Muscle layer of duodenum (tissue), 2 donors: Measurements from ENCODE around the gene SGCA.

ENCODE experiments used
- H3K27ac ChIP-seq: one replicate; pipeline ENCODE4 v1.7.0; 2013; ENCODE audit warnings: mild to moderate bottlenecking, low read length
- H3K27me3 ChIP-seq: one replicate; pipeline ENCODE4 v1.7.0; 2013; ENCODE audit warnings: low read depth, mild to moderate bottlenecking, control low read depth, low read length
- H3K36me3 ChIP-seq, 2 donors: one replicate each; pipeline ENCODE4 v1.7.0; 2013; ENCODE audit warnings: low read length in 2 of 2, control low read depth in 1 of 2, mild to moderate bottlenecking in 1 of 2; ENCODE audit not compliant: insufficient read depth in 2 of 2, control insufficient read depth in 1 of 2
- H3K4me1 ChIP-seq, 2 donors: one replicate each; pipeline ENCODE4 v1.7.0; 2013; ENCODE audit warnings: low read length in 2 of 2, mild to moderate bottlenecking in 2 of 2, control low read depth in 1 of 2, moderate library complexity in 1 of 2; ENCODE audit not compliant: insufficient read depth in 2 of 2, control insufficient read depth in 1 of 2
- H3K4me3 ChIP-seq, 2 donors: one replicate each; pipeline ENCODE4 v1.7.0; 2013; ENCODE audit warnings: low read length in 2 of 2, low read depth in 1 of 2, mild to moderate bottlenecking in 1 of 2
- H3K9me3 ChIP-seq, 2 donors: one replicate each; pipeline ENCODE4 v1.7.0; 2013; ENCODE audit warnings: low read length in 2 of 2, control low read depth in 1 of 2, mild to moderate bottlenecking in 1 of 2; ENCODE audit not compliant: control insufficient read depth in 1 of 2
- donor health status: healthy.

The SGCA gene

GRCh38 chr17:50211249-50212120 is 45.7 kb downstream of the SGCA start:
- no peaks in the 10 kb centered on the region for H3K27me3 ChIP-seq
- peaks cover 11 to 49% of the 10 kb centered on the region in 2 donors for H3K4me1 ChIP-seq
- H3K36me3 ChIP-seq = peaks cover 0 to 7% of the 10 kb centered on the region in 2 donors
- H3K9me3 ChIP-seq = no peaks in the 10 kb centered on the region
- H3K4me3 ChIP-seq = peak overlapping the region in 1 of 2 donors; percentile 26
- H3K27ac ChIP-seq = peak overlapping the region; percentile 95

GRCh38 chr17:50212121-50212843 is 46.5 kb downstream of the SGCA start:
- Histone ChIP-seq H3K36me3 (peaks cover 0 to 7% of the 10 kb centered on the region in 2 donors), H3K9me3 (no peaks in the 10 kb centered on the region), H3K27ac (no peak overlapping the region), H3K4me1 (peaks cover 11 to 44% of the 10 kb centered on the region in 2 donors), H3K4me3 (no peak overlapping the region), H3K27me3 (no peaks in the 10 kb centered on the region)

GRCh38 chr17:50213026-50214022 is 47.5 kb downstream of the SGCA start:
- Histone ChIP-seq H3K27ac (no peak overlapping the region), H3K27me3 (no peaks in the 10 kb centered on the region)

GRCh38 chr17:50214976-50215760 is 49.4 kb downstream of the SGCA start:
- Histone ChIP-seq H3K27me3 (no peaks in the 10 kb centered on the region), H3K9me3 (no peaks in the 10 kb centered on the region), H3K4me3 (no peak overlapping the region), H3K36me3 (peaks cover 0 to 14% of the 10 kb centered on the region in 2 donors), H3K27ac (no peak overlapping the region), H3K4me1 (peaks cover 8 to 32% of the 10 kb centered on the region in 2 donors)

More at GRCh38 chr17:50213026-50214022, 47.5 kb downstream of the SGCA start:
- peaks cover 11 to 36% of the 10 kb centered on the region in 2 donors for H3K4me1 ChIP-seq
- H3K36me3 ChIP-seq = peaks cover 0 to 8% of the 10 kb centered on the region in 2 donors
- no peaks in the 10 kb centered on the region for H3K9me3 ChIP-seq
- H3K4me3 ChIP-seq = no peak overlapping the region

- H3K27me3 ChIP-seq = no peaks in the 10 kb centered on the region
- H3K27ac ChIP-seq = peak overlapping the region; percentile 35
- peaks cover 7 to 18% of the 10 kb centered on the region in 2 donors for H3K4me1 ChIP-seq
- H3K36me3 ChIP-seq = peaks cover 0 to 12% of the 10 kb centered on the region in 2 donors
- H3K4me3 ChIP-seq = no peak overlapping the region
- H3K9me3 ChIP-seq = no peaks in the 10 kb centered on the region
Measured at GRCh38 chr17:50217591-50217990, 51.8 kb downstream of the SGCA start.

- Histone ChIP-seq H3K27ac (peak overlapping the region; percentile 35), H3K4me1 (peaks cover 7 to 11% of the 10 kb centered on the region in 2 donors)
Measured at GRCh38 chr17:50218071-50218759, 52.4 kb downstream of the SGCA start.

GRCh38 chr17:50218771-50219315 is 53.0 kb downstream of the SGCA start:
- peak overlapping the region; percentile 35 for H3K27ac ChIP-seq
- no peak overlapping the region for H3K4me3 ChIP-seq
- peaks cover 0 to 12% of the 10 kb centered on the region in 2 donors for H3K36me3 ChIP-seq
- H3K9me3 ChIP-seq = no peaks in the 10 kb centered on the region
- no peaks in the 10 kb centered on the region for H3K27me3 ChIP-seq
- H3K4me1 ChIP-seq = peaks cover 7 to 11% of the 10 kb centered on the region in 2 donors

More at GRCh38 chr17:50218071-50218759, 52.4 kb downstream of the SGCA start:
- H3K27me3 ChIP-seq = no peaks in the 10 kb centered on the region
- no peaks in the 10 kb centered on the region for H3K9me3 ChIP-seq
- H3K36me3 ChIP-seq = peaks cover 0 to 12% of the 10 kb centered on the region in 2 donors
- H3K4me3 ChIP-seq = no peak overlapping the region

- no peak overlapping the region for H3K4me3 ChIP-seq
- H3K27me3 ChIP-seq = no peaks in the 10 kb centered on the region
- no peaks in the 10 kb centered on the region for H3K9me3 ChIP-seq
- H3K27ac ChIP-seq = peak overlapping the region; percentile 22
- H3K4me1 ChIP-seq = peaks cover 7 to 11% of the 10 kb centered on the region in 2 donors
- peaks cover 0 to 12% of the 10 kb centered on the region in 2 donors for H3K36me3 ChIP-seq
Measured at GRCh38 chr17:50219342-50219741, 53.5 kb downstream of the SGCA start.

- Histone ChIP-seq H3K27me3 (no peaks in the 10 kb centered on the region), H3K27ac (peak overlapping the region; percentile 22), H3K9me3 (no peaks in the 10 kb centered on the region), H3K4me3 (no peak overlapping the region), H3K36me3 (peaks cover 0 to 12% of the 10 kb centered on the region in 2 donors), H3K4me1 (peaks cover 7 to 11% of the 10 kb centered on the region in 2 donors)
Measured at GRCh38 chr17:50219939-50220465, 54.2 kb downstream of the SGCA start.
